RWPE2 (cell line): Measurements from ENCODE around the gene LCORL.

Source experiments
- ATAC-seq: fragments of 200-7000 bp; cut with Tn5 transposase; 3 replicates; pipeline ENCODE4 v1.9.1; 2021; ENCODE audit warnings: low read depth
- DNase-seq: peaks from one replicate; pipeline ENCODE4 v3.0.0-alpha.2; 2020; ENCODE audit warnings: low spot score
- H3K27ac ChIP-seq: fragments of 450-650 bp; 2 replicates; pipeline ENCODE4 v1.5.1; 2017; ENCODE audit warnings: mild to moderate bottlenecking; ENCODE audit not compliant: poor library complexity, severe bottlenecking
- H3K27me3 ChIP-seq: fragments of 250-450 bp; sonication (Bioruptor Pico); 2 replicates; pipeline ENCODE4 v1.5.1; 2021; ENCODE audit warnings: mild to moderate bottlenecking, moderate library complexity; ENCODE audit not compliant: insufficient read depth, poor library complexity, severe bottlenecking
- H3K36me3 ChIP-seq: fragments of 250-450 bp; sonication (Bioruptor Pico); 2 replicates; pipeline ENCODE4 v1.5.1; 2020; ENCODE audit warnings: low read depth, mild to moderate bottlenecking, moderate library complexity
- H3K4me1 ChIP-seq: fragments of 250-450 bp; sonication (Bioruptor Pico); 2 replicates; pipeline ENCODE4 v1.5.1; 2021; ENCODE audit warnings: mild to moderate bottlenecking, moderate library complexity; ENCODE audit not compliant: insufficient read depth, poor library complexity, severe bottlenecking
- H3K4me3 ChIP-seq: fragments of 250-450 bp; sonication (Bioruptor Pico); 2 replicates; pipeline ENCODE4 v1.5.1; 2021; ENCODE audit warnings: mild to moderate bottlenecking, moderate library complexity; ENCODE audit not compliant: severe bottlenecking
- H3K9me3 ChIP-seq: fragments of 250-450 bp; sonication (Bioruptor Pico); 2 replicates; pipeline ENCODE4 v1.5.1; 2021; ENCODE audit warnings: mild to moderate bottlenecking, moderate library complexity; ENCODE audit not compliant: severe bottlenecking
- TF ChIP-seq, protein P1 (sequence below): fragments of 450-650 bp; IDR thresholded peaks from one replicate; pipeline ENCODE4 v1.5.1; 2017; ENCODE audit warnings: mild to moderate bottlenecking, moderate library complexity; ENCODE audit not compliant: poor library complexity, severe bottlenecking

The LCORL gene

DNA sequence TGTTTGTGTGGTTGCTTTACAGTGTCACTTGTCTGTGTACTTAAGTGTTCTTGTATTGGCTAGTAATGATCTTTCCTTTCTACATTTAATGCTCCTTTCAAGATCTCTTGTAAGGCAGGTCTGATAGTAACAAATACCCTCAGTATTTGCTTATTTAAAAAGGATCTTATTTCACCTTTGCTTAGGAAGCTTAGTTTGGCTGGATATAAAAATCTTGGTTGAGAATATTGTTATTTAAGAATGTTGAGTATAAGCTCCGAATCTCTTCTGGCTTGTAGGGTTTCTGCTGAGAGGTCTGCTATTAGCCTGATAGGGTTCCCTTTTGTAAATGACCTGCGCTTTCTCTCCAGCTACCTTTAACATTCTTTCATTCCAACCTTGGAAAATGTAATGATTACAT lies 35.7 kb downstream of the LCORL start:
- DNase-seq, result no peak
- H3K36me3 ChIP-seq, result no peaks in the 10 kb centered on the region
- H3K27ac ChIP-seq, result no peak overlapping the region
- H3K4me3 ChIP-seq, result no peak overlapping the region
- no peaks in the 10 kb centered on the region for H3K27me3 ChIP-seq
- H3K4me1 ChIP-seq, result no peaks in the 10 kb centered on the region
- peaks cover 5% of the 10 kb centered on the region for H3K9me3 ChIP-seq
- ATAC-seq, result no peak
- TF ChIP-seq, protein P1, sequence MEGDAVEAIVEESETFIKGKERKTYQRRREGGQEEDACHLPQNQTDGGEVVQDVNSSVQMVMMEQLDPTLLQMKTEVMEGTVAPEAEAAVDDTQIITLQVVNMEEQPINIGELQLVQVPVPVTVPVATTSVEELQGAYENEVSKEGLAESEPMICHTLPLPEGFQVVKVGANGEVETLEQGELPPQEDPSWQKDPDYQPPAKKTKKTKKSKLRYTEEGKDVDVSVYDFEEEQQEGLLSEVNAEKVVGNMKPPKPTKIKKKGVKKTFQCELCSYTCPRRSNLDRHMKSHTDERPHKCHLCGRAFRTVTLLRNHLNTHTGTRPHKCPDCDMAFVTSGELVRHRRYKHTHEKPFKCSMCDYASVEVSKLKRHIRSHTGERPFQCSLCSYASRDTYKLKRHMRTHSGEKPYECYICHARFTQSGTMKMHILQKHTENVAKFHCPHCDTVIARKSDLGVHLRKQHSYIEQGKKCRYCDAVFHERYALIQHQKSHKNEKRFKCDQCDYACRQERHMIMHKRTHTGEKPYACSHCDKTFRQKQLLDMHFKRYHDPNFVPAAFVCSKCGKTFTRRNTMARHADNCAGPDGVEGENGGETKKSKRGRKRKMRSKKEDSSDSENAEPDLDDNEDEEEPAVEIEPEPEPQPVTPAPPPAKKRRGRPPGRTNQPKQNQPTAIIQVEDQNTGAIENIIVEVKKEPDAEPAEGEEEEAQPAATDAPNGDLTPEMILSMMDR, result no peak

DNA sequence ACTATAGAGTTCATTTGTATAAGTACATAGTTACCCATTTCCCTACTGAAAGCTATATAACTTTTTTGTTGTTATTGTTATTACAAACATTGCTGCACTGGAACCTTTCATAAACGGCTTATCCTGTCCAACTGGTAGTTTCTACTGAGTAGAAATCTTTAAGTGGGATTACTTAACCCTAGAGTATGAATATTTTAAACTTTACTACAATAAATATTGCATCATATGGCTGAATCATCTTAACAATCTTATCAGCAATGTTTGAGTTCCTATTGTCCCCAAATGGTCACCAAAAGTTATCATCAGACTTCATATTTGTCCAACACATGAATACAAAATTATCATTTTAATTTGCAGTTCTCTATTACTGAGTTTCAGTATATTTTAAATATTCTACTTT lies 40.5 kb downstream of the LCORL start:
- Histone ChIP-seq H3K27me3 (no peaks in the 10 kb centered on the region), H3K4me3 (no peak overlapping the region), H3K4me1 (no peaks in the 10 kb centered on the region), H3K36me3 (no peaks in the 10 kb centered on the region), H3K9me3 (peaks cover 6% of the 10 kb centered on the region), H3K27ac (no peak overlapping the region)
- no peak for ATAC-seq
- TF ChIP-seq, protein P1, result no peak
- DNase-seq, result no peak

DNA sequence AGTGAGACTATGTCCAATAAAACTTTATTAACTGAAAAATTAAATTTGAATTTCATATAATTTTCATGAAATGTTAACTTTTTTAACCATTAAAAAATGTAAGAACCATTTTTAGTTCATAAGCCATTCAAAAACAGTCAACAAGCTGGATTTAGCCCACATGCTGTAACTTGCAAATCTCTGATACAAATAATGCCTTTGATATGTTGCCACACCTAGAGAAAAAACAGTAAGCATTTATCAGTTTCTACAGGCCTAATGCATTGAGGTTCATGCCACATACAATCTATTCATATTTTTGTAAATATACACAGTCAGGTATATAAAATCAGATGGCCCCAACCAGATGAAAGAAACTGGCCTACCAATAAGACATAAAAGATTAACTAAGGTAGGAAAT lies 52.8 kb downstream of the LCORL start:
- H3K9me3 ChIP-seq, result no peaks in the 10 kb centered on the region
- DNase-seq, result no peak
- peaks cover 5% of the 10 kb centered on the region for H3K36me3 ChIP-seq
- no peaks in the 10 kb centered on the region for H3K27me3 ChIP-seq
- no peak overlapping the region for H3K4me3 ChIP-seq
- ATAC-seq, result peak; percentile 51; the same call in 1 of the 3 replicates
- no peak overlapping the region for H3K27ac ChIP-seq
- TF ChIP-seq, protein P1, result no peak
- peaks cover 9% of the 10 kb centered on the region for H3K4me1 ChIP-seq

DNA sequence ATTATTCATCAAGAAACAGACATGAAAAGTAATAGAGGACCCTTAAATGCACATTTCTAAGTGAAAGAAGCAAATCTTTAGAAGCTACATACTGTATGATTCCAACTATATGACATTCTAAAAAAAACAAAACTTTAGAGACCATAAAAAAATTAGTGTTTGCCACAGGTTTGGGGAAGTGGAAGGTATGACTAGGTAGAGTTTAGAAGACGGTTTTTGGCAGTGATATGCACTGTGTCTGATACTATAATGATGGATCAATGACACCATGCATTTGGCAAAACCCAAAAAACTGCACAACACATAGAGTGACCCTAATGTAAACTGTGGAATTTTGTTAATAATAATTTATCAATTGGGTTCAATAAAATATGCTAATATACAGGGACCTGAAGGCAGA lies 54.5 kb downstream of the LCORL start:
- ATAC-seq, result no peak
- Histone ChIP-seq H3K4me3 (no peak overlapping the region), H3K27me3 (no peaks in the 10 kb centered on the region), H3K36me3 (peaks cover 2% of the 10 kb centered on the region), H3K9me3 (no peaks in the 10 kb centered on the region), H3K27ac (no peak overlapping the region), H3K4me1 (peaks cover 9% of the 10 kb centered on the region)
- TF ChIP-seq, protein P1, result no peak
- DNase-seq, result no peak

GRCh38 chr4:17966312-17966711 lies 55.2 kb downstream of the LCORL start:
- DNase-seq, result no peak
- Histone ChIP-seq H3K4me1 (peaks cover 9% of the 10 kb centered on the region), H3K4me3 (no peak overlapping the region), H3K27me3 (no peaks in the 10 kb centered on the region), H3K9me3 (no peaks in the 10 kb centered on the region), H3K27ac (no peak overlapping the region), H3K36me3 (peaks cover 7% of the 10 kb centered on the region; the same call in 1 of the 2 replicates)
- TF ChIP-seq, protein P1, result no peak
- no peak for ATAC-seq
